Measurements from ENCODE around the gene METTL15. TPM values are rescaled to one million over a fixed set of nuclear protein-coding genes. Genes with fewer than 3 reads are reported as not detected.

Gene METTL15
- total RNA-seq, 1 donor from 2014 or later, result 13.5 TPM

DNA sequence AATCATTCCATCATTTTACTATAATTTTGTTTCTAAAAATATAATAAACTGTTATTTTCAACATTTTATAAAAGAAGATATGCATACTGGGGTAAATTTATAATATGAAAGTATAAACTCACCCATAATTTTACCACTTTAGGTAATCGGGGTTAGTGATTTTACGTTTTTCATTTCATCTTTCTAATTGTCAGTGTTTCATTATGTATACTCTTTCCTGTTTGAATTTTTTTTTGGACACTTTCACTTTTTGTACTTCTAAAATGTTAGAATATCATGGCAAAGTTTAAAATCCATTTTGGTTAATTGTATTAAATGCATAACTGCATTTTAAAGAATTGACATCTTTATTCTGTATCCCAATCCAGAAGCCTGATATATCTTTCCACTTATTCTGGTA is 115.8 kb downstream of the METTL15 start:
- Histone ChIP-seq H3K36me3 (no peaks in the 10 kb centered on the region), H3K9me3 (no peaks in the 10 kb centered on the region), H3K27ac (no peak overlapping the region), H3K4me1 (no peaks in the 10 kb centered on the region), H3K4me3 (no peak overlapping the region), H3K27me3 (no peaks in the 10 kb centered on the region)
- no peak for ATAC-seq
- DNase-seq, result no peak
- TF ChIP-seq, protein P1, sequence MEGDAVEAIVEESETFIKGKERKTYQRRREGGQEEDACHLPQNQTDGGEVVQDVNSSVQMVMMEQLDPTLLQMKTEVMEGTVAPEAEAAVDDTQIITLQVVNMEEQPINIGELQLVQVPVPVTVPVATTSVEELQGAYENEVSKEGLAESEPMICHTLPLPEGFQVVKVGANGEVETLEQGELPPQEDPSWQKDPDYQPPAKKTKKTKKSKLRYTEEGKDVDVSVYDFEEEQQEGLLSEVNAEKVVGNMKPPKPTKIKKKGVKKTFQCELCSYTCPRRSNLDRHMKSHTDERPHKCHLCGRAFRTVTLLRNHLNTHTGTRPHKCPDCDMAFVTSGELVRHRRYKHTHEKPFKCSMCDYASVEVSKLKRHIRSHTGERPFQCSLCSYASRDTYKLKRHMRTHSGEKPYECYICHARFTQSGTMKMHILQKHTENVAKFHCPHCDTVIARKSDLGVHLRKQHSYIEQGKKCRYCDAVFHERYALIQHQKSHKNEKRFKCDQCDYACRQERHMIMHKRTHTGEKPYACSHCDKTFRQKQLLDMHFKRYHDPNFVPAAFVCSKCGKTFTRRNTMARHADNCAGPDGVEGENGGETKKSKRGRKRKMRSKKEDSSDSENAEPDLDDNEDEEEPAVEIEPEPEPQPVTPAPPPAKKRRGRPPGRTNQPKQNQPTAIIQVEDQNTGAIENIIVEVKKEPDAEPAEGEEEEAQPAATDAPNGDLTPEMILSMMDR (IDR thresholded peaks at IDR 0.05), result no peak
- intact Hi-C loops (cut with DNase I), result no loop called here

DNA sequence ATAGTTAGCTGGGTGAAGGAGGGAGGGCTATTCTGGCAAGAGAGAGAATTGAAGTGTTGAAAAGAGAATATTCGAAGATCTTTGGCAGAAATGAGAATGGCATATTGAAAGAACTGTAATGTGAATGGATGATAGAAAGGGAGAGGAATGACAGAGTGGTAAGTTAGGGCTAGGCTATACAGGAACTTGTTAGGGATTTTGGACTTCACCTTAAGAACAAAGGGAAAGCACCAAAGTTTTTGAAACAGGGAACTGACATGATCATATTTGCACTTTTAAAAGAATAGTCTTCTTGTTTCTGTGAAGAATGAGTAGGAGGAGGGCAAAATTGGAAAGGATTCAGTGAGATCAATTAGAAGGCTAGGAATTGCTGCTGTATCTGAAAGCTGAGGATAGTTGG is 119.3 kb downstream of the METTL15 start:
- Histone ChIP-seq H3K4me1 (no peaks in the 10 kb centered on the region), H3K27ac (no peak overlapping the region)

DNA sequence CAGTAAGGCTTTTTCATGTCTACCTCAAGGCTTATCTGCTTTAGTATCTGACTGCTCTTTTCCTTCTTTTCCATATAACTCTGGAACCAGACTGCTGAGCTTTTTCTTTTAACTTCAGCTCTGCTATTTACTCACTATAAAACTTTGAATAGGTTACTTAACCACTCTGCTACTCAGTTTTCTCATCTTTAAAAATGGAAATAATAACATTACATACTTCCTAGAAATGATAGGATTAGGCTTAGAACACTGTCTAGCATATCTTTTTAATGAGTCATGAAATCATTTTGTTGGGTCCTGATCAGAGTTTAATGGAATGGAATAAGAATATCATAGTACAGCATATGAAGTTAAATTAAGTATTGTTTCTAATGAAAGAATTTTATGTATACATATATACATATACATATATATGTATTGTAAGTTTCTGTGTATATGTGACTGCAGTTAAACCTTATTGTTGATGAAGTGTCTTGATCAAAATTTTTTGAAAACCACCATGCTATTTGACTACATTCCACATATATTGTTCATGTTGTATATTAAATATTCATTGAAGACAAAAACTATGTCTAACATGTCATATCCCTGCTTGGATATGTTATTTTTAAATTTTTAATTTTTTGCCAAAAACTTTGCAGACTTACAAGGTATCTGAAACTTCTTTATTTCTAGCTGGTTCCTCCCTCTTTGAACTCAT is 120.2 kb downstream of the METTL15 start:
- no peak overlapping the region for H3K27ac ChIP-seq
- H3K4me3 ChIP-seq, result no peak overlapping the region
- H3K4me1 ChIP-seq, result no peaks in the 10 kb centered on the region
- DNase-seq (no peak), ATAC-seq (no peak)
- no peaks in the 10 kb centered on the region for H3K36me3 ChIP-seq
- intact Hi-C loops (cut with DNase I), result no loop called here
- H3K9me3 ChIP-seq, result no peaks in the 10 kb centered on the region
- TF ChIP-seq, protein P1 (IDR thresholded peaks at IDR 0.05), result no peak
- H3K27me3 ChIP-seq, result no peaks in the 10 kb centered on the region

More for the DNA sequence above, 119.3 kb downstream of the METTL15 start:
- no peaks in the 10 kb centered on the region for H3K27me3 ChIP-seq
- intact Hi-C loops (cut with DNase I), result no loop called here
- ATAC-seq (no peak), DNase-seq (no peak)
- H3K4me3 ChIP-seq, result no peak overlapping the region
- TF ChIP-seq, protein P1 (IDR thresholded peaks at IDR 0.05), result no peak
- H3K9me3 ChIP-seq, result no peaks in the 10 kb centered on the region
- H3K36me3 ChIP-seq, result no peaks in the 10 kb centered on the region

DNA sequence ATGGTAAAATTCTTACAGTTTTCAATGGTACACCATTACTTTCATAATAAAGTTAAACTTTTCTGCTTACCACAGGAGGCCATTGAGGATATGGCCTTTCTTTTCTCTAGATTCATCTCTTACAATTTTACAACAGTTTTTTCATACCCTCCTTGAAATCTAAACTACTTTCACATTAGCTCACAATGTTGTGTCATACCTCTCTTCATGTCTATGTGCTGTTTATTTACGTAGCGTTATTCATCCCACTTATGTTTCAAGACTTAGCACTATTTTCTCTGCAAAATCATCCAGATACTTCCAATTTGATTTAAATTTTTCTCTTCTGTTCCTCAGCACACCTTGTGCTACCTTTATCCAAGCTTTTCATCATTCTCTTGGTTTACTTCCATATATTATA is 123.3 kb downstream of the METTL15 start:
- Histone ChIP-seq H3K27me3 (no peaks in the 10 kb centered on the region), H3K9me3 (no peaks in the 10 kb centered on the region), H3K4me3 (no peak overlapping the region), H3K36me3 (no peaks in the 10 kb centered on the region), H3K27ac (no peak overlapping the region), H3K4me1 (no peaks in the 10 kb centered on the region)
- DNase-seq (no peak), ATAC-seq (no peak)
- intact Hi-C loops (cut with DNase I), result no loop called here
- TF ChIP-seq, protein P1 (IDR thresholded peaks at IDR 0.05), result no peak

DNA sequence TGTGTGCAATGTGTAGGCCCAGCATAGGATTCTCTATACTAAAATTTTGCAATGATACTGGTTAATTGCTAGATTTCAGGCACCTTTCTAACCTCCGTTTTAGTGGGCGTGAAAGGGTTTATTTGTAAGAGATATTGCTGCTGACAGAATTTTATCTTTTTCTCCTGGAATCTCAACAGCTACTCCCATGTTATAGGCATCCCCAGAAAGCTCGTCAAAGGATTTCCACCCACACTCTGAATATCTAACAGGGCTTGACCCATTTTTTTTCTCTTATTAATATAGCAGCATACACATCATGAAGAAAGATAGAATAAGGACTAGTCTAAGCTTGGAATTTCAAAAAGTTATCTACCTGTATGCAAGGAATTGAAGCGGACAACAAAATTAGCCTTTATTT is 124.5 kb downstream of the METTL15 start:
- intact Hi-C loops (cut with DNase I), result no loop called here
- Histone ChIP-seq H3K27me3 (no peaks in the 10 kb centered on the region), H3K4me1 (no peaks in the 10 kb centered on the region), H3K9me3 (no peaks in the 10 kb centered on the region), H3K4me3 (no peak overlapping the region), H3K27ac (no peak overlapping the region), H3K36me3 (no peaks in the 10 kb centered on the region)
- no peak for ATAC-seq
- DNase-seq, result no peak
- TF ChIP-seq, protein P1 (IDR thresholded peaks at IDR 0.05), result no peak

DNA sequence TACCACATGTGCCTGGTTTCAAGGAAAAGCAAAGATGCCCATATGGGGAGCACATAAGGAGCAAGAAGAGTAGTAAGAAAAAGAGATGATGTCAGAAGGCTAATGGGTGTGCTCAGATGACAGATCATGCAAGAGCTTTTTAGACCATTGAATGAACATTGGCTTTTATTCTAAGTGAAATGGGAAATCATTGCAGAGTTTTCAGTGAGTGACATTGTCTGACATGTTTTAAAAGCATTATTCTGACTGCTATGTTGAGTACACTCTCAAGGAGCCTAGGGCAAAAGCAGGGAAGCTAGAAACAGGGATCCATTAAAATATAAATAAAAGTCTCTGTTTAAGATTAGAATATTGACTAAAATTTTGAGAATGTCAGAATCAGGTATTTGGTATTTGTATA is 133.6 kb downstream of the METTL15 start:
- no peak for ATAC-seq
- TF ChIP-seq, protein P1 (IDR thresholded peaks at IDR 0.05), result no peak
- Histone ChIP-seq H3K4me3 (no peak overlapping the region), H3K4me1 (no peaks in the 10 kb centered on the region), H3K27me3 (no peaks in the 10 kb centered on the region), H3K9me3 (no peaks in the 10 kb centered on the region), H3K27ac (no peak overlapping the region), H3K36me3 (no peaks in the 10 kb centered on the region)
- DNase-seq, result no peak
- intact Hi-C loops (cut with DNase I), result no loop called here

Measured in upper lobe of right lung (tissue), 1 donor.